SKM-1 treated with dmso at 0.1 percent for 144 hours (cell line): ENCODE results near the gene JPH2.

Experiments
- DNase-seq: peaks from one replicate; lab custom pipeline; 2025; ENCODE audit not compliant: unreplicated experiment; lab: John Stamatoyannopoulos, UW

The JPH2 gene

DNA sequence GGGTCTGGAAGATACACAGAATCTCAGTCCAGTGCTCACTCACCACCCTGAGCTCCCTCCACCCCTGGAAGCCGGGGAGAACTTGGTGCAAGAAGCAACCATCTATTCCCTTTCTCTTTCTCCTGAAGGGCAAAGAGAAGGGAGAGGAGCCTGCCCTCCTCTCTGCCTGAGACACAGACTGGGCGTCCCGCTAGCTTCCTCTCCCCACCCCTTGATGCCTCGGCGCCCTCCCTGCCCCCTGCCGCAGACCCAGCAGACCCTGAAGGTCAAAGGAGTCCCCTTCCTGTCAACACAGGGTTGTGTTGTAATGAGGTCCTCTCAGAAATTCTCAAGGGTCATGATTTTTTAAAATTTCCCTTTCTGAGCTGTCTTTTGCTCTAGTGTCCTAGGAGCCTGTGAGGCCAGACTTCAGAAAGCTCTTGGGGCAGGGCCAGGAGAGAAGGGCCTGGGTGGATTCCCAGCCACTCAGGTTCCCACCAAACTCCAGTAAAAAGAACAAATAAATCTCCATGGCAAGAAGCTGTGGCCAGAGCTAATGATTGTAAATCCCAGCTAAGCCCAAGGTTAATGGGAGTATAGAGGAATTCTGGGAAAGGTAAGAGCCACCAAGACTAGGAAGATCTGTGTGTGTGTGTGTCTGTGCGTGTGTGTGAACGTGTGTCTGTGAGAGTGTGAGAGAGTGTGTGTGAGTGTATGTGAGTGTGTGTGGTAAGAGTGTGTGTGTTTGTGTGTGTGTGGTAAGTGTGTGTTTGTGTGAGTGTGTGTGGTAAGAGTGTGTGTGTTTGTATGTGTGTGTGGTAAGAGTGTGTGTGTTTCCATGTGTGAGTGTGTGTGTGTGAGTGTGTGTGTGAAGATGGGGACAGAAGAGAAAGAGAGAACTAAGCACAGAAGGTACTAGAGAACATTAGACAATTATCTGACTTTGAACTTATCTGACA lies 1.1 kb upstream of the JPH2 start:
- DNase-seq: no peak

DNA sequence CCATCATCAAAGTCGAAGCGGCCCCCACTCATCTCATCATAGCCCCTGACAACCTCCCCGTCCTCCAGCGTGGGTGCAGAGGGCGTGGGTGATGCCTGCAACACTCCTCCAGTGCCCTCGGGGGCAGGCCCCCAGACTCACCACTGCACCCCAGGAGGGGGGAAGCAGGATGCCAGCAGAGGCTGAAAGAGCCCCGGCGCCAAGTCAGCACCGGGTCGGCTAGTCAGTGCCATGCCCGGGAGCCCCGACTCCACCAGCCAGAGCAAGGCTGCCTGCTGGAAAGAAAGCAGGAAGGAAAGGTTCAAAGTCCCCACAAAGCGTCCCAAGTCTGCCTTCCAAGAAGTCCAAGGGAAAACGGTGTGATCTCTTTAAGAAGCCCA lies 324 bp downstream of the JPH2 start:
- DNase-seq: no peak

DNA sequence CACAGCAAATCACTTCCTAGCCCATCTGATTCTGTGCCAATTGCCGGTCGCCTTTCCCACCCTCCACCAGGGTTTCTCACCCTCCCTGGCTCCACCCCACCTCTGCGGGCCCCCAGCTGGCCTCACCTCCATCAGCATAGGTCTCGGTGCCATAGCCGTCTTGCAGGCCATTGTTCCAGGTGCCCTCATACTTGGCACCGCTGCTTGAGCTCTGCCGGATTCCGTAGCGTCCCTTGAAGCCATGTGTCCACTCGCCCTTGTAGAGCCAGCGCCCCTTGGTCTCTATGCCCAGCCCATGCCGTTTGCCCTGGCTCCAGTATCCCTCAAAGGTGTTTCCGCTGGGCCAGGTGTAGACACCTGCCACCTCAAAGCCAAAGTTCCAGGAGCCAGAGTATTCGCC lies 787 bp downstream of the JPH2 start:
- DNase-seq: no peak

DNA sequence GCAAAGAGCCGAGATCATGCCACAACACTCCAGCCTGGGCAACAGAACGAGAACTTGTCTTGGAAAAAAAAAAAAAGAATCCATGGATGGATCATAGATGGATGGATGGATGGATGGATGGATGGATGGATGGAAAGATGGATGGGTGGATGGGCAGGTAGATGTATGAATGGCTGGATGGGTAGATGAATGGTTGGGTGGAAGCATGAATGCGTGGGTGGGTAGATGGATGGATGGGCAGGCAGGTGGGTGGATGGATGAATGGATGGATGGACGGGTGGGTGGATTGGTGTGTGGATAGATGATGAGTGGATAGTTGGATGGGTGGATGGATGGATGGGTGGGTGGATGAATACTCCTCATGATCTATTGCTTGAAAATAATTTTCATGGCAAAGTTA lies 1.4 kb downstream of the JPH2 start:
- DNase-seq: no peak

DNA sequence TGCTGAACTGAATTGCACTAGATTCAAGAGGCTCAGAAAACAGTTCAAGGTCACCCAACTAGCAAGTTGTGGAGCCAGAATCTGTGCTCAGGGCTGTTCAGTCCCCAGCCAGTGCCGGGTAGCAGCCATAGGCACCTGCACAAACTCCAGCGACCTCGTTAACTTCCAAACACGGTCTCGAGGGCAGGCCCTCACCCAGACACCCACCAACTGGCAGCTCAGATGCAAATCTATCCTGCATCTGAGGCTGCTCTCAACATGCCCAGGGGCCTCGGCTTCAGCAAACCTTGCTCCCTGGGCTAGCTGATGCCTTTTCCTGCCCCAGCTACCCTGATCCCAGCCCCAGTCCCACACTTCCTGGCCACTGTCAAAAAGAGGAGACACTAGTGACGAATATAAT lies 3.7 kb downstream of the JPH2 start:
- no peak for DNase-seq

DNA sequence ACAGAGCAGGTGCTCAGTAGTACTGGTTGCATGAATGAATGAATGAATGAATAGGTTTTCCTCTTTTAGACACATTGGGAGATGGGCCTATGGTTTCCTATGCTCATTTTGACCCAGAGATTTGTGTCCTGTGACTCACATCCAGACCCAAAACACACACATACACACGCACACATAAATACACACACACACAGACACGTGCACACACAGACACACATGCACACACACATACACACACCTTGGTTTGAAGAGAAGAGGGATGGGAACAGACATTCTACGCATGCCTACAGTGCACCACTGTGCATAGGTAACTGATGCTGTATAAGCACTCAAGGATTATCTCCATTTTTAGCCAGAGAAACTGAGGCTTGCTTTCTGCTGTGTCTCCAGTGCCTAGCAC lies 4.1 kb downstream of the JPH2 start:
- no peak for DNase-seq

DNA sequence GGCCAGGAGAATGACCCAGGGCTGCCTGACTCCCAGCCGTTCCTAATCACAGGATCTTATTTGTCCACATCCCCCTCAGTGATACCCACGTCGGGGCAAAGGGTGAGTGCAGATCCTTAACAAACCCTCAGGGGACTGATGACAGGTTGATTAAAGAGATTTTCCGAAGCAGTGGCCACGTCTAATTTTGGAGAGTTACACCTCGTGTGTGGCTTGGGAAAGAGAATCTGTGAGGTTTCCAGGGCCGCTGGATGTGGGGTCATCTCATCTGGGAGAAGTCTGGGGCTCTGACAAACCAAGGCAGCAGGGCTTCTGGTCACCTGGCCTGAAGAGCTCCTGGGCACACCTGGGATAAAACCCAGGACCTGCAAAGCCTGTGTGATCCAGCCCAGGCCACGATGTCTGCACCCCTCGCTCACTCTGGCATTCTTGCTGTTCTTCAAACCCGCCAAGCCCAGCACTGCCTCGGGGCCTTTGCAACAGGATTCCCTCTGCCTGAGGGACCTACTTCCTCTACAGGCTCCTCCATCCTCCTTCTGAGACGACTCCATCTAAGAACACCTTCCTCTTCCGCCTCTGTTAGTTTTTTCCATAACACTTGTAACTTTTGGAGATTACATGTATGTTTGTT lies 4.7 kb downstream of the JPH2 start:
- no peak for DNase-seq

DNA sequence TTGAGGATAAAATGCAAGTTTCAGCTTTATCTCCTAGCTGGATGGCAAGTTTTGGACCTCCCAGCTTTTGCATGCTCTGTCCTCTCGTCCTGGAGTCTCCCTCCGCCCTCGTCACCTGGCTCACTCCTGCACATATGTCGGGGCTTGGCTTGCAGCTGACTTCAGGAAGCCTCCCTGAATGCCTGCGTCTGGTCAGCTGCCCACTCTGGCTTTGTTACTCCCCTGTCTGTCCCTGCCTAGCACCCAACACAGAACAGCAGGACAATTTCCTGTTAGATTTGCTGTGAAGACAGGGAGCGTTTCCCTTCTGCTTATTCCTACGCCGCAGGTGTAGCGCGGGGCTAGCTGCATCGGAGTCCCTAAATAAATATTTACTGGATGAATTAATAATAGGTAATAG lies 5.4 kb downstream of the JPH2 start:
- no peak for DNase-seq

DNA sequence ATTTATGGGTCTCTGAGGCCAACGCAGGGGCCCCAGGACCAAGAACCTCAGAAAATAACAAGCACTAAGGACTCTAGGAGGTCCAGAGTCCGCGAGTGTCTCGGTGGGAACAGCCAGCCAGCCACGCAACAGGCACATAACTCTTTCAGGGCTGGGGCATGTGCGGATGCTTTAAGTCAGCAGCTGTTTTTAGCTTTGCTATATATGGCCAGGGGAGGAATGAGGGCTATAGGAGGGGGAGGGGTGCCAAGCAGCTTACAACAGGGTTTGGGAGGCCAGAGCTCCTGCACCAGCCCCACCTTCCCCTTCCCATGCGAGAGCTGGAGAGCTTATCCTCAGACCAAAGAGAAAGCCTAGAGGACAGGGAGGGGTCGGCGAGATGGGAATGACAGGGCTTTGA lies 6.2 kb downstream of the JPH2 start:
- DNase-seq: no peak

DNA sequence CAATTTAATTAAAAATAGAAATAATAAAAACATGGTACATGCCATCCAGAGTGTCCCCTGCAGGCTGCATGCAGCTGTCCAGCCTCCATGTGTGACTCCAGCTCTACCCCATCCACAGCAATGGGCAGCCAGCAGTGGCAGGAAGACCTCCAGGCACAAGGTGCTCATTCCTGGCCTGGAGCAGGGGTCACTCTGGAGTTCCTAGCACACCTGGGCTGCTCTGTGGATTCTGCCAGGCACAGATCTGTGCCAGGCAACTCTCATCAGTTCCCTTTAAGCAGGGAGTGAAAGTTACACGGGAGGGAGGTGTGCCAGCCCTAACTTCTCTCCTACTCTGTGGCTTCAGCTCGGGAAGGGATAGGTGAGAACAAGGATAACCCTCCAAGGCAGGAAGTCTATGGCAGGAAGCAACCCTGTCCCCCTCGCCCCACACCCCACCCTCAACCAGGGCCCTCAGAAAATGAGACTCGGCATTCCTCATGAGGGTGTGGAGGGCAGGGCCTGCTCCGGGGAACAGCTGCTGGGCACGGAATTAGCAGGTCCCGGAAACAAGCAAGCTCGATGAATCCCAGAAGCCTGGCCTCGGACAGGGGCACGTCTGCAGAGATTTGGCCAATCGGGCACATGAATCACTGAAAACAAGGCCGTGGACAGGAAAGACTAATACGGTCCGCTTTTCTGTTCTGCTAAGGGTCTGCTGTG lies 10.0 kb downstream of the JPH2 start:
- no peak for DNase-seq

DNA sequence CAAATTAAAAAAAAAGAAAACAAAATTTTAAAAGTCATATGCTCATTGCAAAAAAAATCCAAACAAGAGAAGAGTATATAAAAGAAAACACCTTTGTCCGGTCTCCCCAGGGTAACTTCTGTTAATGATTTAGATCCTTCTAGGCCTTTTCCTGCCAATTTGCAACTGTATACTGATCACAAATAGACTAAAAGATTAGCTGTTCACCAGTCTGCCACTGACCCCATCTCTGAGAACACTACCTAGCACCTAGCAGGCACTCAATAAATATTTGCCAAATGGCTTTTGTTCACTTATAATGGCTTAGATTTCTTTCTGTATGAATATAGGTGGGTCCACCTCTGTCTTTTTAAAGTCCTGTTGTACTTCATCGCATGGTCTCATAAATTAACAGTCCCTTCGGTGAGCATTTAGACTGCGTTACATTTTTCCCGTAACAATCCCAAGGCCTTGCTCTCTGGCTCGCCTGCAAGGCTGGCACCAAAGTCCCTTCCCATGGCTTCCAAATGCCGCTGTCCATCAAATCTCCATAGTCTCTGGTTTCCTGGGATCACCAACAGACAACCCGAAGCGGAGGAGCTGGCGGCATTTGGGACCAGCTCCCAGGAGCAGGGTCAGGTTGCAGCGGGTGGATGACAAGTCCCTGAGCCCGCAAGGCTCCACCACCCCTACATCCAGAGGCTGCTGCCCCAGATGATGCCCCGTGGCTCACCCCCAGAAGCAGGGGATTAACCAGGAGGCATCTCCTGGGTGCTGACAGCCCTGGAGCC lies 11.8 kb downstream of the JPH2 start:
- no peak for DNase-seq

DNA sequence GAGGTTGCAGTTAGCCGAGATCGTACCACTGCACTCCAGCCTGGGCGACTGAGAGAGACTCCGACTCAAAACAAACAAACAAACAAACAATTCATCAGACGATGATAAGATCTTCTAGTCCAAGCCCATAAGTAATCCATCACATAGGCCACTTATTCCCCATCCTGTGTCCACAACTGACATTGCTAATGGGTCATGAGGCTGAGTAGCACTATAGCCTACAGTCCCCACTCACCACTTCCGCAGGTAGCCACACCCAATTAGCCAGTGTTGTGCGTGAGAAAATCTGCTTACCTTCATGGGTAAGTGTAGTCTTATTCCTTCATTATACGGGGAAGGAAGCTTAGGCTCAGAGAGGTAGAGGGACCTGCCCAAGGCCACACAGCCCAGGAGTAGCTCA lies 13.1 kb downstream of the JPH2 start:
- DNase-seq: no peak

DNA sequence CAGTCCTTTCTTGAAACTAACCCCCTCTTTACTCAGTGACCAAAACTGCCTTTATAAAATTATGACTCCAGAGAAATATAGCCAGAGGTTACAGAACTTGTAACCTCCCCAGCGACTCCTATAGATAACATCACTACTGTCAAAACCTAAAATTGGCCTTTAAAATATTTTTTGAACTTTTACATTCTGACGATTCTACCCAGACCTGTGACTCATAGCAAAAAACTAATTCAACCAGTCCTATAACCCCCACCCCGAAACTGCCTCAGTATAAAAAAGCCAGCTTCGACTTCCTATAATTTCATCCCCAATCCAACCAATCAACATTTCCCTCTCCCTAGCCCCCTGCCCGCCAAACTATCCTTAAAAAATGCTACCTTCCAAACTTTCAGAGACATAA lies 13.9 kb downstream of the JPH2 start:
- DNase-seq: no peak

DNA sequence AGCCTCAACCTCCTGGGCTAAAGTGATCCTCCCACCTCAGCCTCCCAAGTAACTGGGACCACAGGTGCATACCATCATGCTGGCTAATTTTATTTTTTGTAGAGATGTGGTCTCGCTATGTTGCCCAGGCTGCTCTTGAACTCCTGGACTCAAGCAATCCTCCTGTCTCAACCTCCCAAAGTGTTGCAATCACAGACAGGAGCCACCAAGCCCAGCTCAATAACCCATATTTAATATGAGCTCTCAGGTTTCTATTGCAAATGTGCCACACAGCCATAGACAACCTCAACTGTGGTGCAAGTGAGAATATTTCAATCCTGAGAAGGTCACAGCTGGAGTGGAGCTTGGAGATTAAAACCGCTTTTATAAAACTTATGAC lies 14.4 kb downstream of the JPH2 start:
- DNase-seq: no peak

DNA sequence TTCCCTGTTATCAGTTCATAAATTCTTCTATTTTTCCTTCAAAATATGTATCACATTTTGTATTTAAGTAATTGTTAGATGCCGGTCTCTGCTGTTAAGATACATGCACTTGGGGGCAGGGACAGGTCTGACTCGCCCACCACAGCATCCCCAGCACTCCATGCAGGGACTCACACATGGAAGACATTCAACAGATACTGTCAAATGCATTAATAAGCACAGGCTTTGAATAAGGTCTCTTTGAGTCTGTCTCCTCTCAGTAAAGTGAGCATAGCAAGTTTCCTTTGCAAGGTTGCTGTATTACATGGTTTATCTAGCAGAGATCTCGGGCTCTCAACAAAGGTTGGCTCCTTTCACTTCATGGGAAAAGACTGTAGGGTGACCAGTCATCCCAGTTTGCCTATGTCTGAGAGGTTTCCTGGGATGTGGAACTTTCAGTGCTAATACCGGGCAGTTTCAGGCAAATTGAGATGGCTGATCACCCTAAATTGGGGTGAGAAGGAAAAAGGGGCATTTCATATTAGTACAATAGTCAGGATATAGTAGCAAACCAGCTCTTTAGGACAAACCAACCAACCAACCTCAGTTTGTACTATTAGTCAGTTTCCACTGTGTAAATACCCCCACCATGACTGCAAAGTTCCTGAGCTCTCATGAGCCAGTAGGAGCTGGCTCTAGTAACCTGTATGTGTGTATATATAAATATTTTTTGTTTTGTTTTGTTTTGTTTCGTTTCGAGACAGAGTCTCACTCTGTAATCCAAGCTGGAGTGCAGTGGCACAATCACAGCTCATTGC lies 15.0 kb downstream of the JPH2 start:
- no peak for DNase-seq

DNA sequence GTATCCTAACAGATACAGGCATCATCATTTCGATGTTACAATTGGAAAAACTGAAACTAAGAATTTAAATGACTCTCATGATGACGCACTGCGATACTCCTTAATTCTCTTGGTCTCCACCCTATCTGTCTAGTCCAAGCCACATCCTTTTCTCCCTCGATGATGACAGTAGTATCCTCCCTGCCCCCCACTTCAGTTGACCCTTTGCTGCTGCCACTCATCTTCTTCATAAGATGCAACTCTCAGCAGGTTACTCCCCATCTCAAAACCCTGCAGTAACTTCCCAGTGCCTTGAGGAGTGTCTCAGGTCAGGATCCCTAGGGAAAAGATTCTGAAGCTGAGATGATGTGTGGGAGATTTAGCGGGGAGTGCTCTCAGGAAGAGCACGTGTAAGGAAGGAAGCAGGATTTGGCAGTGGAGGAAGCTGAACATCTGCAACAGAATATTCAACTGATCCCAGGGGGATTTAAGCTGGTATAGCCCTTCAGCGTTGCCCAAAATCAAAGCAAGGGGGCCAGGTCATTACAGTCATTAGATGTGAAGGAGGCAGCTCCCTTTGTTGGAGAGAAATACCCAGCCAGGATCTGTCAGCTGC lies 16.1 kb downstream of the JPH2 start:
- DNase-seq: no peak

DNA sequence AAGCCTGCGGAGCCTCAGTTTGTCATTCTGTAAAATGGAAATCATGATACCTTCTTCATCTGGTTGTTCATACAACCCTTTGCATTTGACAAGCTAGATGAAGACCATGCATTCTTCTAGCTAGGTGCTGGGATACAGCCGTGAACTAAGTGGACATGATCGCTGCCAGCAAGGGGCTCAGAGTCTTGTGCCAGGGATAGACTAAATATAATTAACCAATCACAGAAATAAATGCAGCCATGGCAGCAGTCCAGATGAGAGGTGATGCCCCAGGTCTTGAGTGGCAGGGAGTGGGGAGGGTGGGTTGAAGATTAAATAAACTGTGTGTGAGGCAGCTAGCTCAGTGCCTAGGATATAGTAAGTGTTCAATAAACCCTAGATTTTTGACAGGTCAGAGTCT lies 19.3 kb downstream of the JPH2 start:
- DNase-seq: no peak

DNA sequence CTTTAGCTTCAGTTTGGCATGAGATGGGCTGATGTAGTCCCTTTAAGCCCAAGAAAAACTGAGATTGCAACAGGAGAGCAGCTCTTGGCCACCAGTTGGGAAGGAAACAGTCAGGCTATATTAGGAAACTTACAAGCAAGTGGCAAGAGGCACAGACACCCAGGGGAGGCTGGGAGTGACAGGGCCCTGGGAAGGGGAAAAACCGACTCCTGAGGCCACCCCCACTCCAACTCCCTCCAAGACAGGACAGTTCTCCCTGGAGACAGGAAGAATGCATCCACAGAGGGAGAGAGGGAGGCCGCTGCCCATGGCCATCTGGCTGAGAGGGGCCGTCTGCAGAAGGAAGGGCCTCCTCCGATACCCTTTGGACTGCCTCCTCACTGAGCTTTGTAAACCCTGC lies 20.5 kb downstream of the JPH2 start:
- DNase-seq: peak; percentile 16

DNA sequence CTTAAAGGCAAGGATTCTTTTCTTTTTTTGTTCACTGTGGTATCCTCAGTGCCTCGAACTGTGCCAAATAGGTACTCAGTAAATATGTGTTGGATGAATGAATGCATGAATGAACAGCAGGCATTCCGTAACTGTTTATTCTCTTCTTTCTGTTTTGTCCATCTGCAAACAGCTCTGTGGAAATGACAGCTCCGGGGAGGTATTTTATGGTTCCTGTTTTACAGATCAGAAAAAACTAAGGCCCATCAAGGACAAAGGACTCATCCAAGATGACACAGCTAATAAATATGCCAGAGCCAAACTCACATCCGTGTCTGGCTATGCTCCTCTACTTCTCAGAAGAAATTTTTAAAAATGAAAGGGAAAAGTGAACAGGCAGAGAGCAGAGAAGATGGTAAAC lies 21.0 kb downstream of the JPH2 start:
- no peak for DNase-seq

DNA sequence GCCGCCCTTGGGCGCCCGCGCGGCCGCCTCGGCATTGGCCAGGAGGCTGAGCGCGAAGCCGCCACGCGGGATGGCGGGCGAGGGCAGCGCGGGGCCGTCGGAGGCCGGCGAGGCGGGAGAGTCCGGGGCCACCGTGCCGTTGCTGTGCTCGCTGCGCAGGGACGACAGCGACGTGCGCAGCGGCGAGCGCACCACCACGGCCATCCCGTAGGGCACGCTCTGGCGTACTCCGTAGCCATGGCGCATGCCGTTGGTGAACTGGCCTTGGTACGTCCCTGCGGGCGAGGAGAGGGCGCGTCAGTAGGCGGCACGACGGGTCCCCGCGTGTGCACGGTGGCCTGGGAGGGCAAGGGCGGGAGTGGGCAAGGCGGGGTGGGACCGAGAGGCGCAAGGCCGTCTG lies 26.9 kb downstream of the JPH2 start:
- no peak for DNase-seq
